NCI-H1436 (cell line): ENCODE results near the gene UBLCP1.

ENCODE experiments used
- DNase-seq: peaks from one replicate; lab custom pipeline; 2025; lab: John Stamatoyannopoulos, UW

UBLCP1 gene

DNA sequence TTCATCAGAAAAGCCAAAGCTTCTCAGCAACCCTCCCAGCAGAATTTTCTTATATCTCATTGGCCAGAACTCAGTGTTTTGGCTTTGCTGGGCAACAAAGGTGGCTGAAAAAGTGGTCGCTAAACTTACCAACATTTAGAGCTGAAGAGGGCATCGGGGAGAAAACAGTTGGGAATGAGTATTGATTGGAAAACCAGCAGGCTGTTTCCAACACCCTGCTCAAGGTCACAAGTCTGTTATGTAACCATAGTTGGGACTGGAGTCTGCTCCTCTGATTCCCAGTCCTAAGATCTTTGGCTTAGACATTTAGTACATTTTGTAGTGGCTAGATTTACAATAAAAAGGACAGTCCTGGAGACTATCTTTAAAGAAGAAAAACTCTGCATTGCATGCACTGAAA is 50.1 kb downstream of the UBLCP1 start:
- no peak for DNase-seq

DNA sequence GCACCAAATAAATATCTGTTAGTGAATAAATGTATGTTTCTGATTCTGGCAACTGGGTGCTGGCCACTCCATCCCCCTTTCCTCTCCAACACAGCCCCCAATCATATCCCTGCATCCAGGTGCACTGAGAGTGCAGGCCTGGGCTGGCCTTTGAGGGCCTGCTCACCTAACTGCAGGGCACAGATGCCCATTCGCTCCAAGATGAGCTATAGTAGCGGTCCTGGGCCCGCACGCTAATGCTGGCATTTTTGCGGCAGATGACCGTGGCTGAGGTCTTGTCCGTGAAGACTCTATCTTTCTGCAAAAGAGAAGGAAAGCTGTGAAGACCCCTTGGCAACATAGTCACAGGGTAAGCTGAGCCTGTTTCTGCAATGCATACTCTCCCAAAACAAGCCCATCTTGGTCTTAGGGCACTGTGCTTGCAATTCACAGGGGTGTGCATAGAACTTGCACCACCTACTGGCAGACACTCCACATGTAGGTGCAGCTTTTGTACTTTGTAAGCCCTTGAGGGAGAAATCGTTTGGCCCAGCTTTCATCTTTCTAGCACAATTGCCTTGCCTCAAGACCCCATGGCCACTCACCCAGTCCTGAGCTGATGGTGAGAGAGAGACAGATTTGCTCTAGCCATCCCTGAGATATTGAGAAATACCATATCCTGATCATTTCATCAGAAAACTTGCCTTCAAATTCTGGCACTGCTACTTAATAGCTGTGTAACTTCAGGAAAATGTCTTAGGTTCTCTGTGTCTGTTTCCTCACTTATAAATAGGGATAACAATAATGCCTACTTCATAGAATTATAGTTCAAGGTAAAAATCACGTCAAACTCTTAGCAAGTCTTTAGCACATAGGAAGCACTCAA is 53.7 kb downstream of the UBLCP1 start:
- peak; percentile 35 for DNase-seq

DNA sequence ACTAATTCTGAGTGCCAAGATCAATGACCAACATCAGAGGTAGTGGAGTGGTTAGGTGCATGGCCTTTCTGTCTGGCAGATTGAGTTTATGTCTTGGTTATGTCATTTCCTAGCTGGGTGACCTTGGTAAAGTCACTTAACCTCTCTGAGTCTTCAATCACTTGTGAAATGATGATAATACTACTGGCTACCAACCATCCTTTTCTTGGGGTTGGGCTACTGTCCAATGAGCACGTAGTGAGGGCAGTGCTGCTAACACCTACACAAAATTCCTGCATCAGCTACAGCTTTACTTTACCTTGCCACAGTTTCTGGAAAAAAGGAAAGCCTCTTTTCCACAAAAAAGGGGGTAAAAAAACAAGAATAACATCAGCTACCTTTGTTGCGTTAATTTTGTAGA is 54.8 kb downstream of the UBLCP1 start:
- DNase-seq: no peak

DNA sequence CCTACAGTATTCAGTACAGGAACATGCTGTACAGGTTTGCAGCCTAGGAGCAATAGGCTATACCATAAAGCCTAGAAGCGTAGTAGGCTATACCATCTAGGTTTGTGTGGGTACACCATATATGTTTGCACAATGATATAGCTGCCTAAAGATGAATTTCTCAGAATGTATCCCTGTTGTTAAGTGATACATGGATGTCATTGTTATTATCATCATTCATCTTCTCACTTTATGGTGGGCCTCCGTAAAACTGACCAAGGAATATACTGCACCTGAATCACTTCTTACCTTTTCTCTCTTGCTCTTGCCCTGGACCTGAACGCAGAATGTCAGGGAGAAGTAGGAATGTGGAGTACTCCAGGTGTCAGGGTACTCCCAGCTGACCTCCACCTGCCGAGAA is 55.4 kb downstream of the UBLCP1 start:
- no peak for DNase-seq

DNA sequence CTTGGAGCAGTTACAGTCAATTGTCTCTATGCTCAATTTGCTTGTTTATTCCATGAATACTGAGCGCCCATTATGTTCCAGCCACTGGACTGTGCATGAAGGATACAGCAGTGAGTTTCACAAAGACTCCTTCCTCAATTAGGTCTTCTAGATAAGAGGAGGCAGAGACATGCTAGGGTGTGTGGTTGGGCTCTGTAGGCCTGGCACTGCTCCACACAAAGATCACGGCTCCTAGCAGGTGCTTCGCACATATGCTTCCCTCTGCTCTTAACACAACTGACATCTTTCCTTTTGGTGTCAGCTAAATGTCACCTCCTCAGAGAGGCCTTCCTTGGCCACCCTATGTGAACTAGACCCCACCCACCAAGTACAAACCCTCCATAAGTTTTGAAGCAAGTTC is 56.3 kb downstream of the UBLCP1 start:
- DNase-seq: no peak

DNA sequence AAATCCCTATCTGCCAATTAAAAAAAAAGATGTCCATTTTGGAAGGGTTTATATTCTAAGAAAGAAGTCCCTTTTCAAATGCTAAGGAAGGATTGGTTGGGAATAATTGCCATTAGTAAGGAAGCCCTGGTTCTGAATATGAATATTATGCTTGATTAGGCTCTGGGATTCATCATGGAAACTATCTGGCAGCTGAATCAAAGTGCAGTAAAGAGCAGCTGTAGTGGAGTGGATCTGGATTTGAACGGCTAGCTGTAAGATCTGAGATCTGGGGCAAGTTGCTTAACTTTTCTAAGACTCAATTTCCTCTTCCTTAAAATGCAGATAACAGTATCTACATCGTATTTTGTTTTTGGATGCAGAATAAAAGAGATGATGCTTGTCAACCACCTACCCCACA is 56.7 kb downstream of the UBLCP1 start:
- no peak for DNase-seq

DNA sequence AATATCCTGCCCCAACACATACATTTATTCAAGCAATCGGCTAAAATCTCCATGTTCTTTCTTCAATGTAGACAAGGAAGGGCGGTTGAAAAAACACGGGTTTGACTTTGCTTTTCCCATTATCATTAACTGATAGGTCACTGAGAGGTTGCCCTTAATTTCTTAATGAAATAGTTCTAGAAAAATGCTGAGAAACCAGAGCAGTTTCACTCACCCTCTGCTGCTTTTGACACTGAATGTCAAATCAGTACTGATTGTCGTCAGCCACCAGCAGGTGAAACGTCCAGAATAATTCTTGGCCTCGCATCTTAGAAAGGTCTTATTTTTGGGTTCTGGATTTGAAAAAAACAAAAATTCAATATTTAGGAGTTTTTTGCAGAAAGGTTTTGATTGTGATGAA is 59.1 kb downstream of the UBLCP1 start:
- no peak for DNase-seq

DNA sequence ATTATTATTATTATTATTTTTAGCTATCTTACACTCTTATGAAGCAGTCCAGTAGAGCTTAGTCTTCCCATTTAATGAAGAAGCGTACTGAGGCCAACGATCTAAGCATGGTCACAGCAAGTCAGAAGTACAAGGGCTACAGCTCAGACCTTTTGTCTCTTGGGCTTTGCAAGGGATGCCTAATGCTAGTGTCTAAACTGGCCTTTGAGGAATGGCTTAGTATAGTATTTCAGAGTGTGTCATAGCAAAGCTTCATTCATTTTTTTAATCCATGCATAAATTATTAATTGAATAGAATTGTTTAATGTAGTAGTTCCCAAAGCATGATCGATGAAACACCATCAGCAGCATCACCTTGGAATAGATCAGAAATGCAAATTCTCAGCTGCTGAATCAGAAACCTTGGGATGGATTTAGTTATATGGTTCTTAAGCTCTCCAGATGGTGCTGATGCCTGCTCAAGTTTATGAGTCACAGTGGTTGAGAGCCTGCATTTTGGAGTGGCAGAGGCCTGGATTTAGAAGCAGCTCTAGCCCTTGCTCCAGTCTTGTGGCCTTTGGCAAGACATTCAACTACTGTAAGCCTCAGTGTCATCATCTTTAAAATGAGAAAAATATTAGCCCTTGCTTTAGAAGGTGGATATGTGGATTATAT is 61.1 kb downstream of the UBLCP1 start:
- DNase-seq: no peak

DNA sequence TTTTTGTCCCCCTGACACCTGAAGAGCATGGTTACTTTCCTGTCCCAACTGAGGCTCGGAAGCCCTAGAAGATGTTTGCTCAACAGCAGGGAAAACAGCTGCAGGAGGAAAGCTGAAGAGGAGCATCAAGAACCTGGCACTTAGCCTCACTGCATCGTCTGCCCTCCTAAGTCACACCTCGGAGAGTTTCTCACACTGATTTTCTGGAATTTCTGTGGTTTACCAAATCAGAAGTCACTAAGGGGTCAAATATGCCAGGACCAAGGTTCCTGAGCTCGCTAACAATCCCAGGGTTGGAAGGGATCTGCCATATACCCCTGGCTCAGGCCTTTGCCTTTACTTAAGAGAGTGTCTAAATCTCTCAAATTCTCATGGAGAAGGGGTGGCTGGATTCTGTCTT is 61.9 kb downstream of the UBLCP1 start:
- DNase-seq: no peak

DNA sequence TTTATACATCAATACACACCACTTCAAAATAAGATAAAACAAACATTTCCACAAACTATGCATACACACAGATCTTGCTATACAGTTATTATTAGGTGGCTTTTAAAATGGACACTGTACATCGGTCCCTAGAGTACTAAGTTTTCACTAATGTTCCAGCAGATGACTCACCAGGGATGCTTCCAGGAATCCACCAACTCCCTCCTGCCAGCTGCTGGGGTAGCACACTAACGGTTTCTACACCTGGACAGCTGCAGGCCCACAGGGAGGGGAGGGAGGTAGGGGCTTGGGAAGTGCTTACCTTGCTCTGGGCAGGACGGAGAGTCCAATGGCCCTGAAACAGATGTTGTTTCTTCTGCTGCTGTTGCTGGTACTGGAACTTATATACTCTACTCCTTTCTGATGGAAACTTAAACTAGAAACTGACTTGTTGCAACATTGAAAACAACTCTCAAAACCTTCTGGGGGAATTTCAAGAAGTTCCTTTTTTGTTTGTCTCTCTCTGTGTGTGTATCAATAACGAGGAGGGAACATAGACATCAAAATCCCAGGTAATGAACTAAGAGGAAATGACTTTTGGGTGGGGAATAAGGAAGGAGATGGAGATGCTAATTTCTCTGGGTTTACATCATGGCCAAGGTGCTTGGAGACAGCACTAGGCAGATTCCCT is 67.2 kb downstream of the UBLCP1 start, which contains the start of gene IL12B:
Gene IL12B, minus strand, starts transcription at position 357 of the 670 bp plus-strand sequence. CDS start 3,705 bp downstream, outside the sequence.
- no peak for DNase-seq

DNA sequence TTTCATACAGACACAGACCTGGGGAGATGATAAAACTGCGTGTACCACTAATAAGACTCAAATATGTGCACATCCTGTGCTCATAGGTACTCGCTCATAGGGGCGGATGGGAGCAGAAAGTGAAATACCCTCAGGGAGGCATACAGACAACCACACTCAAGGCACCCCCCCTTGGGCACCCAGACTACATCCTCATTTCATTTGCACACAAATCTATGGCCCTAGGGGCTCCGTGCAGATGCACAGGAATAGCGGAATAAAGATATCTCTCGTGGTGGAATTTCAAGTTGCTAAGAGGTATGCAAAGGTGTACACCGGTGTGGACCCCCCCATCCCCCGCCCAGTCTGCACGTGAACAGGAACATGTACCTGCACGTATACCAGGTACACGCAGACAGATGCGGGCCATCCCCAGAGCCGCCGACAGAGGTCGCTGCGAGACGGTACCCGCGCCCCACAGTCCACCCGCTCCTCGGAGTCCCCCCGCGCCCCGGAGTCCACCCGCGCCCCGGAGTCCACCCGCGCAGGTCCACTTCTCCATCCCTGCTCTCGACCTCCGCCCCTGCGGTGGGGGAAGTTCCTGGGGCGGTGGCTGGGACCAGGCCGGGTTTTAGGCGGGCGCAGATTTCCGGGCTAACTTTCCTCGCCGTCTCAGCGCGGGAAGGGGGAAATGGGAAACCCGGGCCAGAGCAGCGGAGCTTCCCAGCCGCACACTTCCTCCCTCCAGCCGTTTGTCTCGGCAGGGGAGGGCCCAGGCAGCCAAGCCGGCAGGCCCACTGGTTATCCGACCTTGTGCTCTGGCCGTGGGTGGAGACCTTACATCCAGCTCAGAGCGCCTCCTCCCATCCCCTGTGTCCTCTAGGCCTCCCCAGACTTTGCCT is 68.2 kb downstream of the UBLCP1 start:
- DNase-seq: peak; percentile 67

DNA sequence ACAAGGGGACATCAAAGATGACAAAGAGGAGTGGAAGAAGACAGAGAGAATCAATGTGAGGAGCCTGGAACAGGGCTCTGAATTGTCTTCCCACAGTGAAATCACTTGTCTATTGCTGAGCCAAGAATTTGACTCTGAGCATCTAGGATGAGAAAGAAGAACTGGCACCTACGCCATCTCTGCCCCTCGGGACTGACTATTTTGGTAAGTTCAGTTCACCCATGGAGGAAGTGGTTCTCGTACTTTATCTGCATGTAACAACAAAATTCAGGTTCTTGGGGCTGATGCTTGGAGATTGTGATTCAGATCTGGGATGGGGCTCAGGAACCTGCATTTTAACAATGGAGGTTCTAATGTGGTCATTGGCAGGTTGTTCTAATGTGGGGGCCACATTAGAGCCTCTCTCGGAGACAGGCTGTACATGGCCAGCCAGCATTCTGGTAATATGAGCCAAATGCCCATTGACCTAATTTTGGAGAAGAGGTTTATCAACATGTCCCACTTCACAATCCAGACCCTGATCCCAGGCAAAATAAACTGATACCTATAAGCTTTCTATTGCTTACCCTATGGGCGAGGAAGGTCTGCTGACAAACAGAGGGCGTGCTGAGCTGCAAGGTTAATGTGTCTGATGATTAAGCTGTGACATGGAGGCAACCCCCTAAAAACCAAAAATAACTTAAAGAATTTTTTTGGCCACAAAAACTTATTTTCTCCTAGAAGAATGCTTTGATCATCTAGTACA is 69.9 kb downstream of the UBLCP1 start:
- DNase-seq: no peak

DNA sequence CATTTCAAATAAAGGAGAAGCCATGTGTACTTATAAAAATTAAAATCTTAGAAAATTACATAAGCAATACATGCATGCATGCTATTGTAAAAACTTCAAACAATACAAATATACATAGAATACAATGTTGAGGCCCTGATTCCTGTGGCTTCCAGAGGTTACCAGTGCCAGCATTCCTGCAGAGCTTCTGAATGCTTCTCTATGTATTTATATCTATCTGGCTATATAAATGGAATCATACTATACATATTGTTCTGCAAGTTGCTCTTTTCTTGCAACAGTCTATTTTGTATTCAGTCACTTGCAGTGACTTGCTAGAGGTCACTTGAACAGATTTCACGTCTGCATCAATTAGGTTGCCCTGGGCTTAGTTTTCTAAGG is 70.4 kb downstream of the UBLCP1 start:
- no peak for DNase-seq
